GM19240 (cell line): ENCODE results near the gene OTOS.

Experiments
- DNase-seq: peaks from one replicate; pipeline ENCODE4 v3.0.0; 2011; ENCODE audit warnings: low spot score; ENCODE audit not compliant: insufficient read length

OTOS gene

GRCh38 chr2:240137596-240138253, 2.7 kb downstream of the OTOS start:
- DNase-seq = no peak

- no peak for DNase-seq
Observed at GRCh38 chr2:240136671-240137292, 3.7 kb downstream of the OTOS start.

- peak; percentile 91 for DNase-seq
Observed at GRCh38 chr2:240136013-240136670, 4.3 kb downstream of the OTOS start, which contains the start of gene COPS9. Gene COPS9 (minus strand): TSS chr2:240136305. CDS start chr2:240136284, 21 bp downstream.

GRCh38 chr2:240135706-240136012, 4.8 kb downstream of the OTOS start:
- peak; percentile 41 for DNase-seq

- DNase-seq = no peak
Observed at GRCh38 chr2:240134956-240135520, 5.4 kb downstream of the OTOS start.

- no peak for DNase-seq
Observed at GRCh38 chr2:240134466-240134865, 6.0 kb downstream of the OTOS start.

- no peak for DNase-seq
Observed at GRCh38 chr2:240133401-240133800, 7.1 kb downstream of the OTOS start.

GRCh38 chr2:240132651-240132980, 7.8 kb downstream of the OTOS start:
- no peak for DNase-seq

GRCh38 chr2:240131941-240132650, 8.4 kb downstream of the OTOS start:
- DNase-seq = no peak

- DNase-seq = no peak
Observed at GRCh38 chr2:240131296-240131695, 9.2 kb downstream of the OTOS start.

GRCh38 chr2:240130393-240131195, 9.9 kb downstream of the OTOS start:
- no peak for DNase-seq

GRCh38 chr2:240129731-240130392, 10.6 kb downstream of the OTOS start:
- no peak for DNase-seq

- no peak for DNase-seq
Observed at GRCh38 chr2:240129311-240129710, 11.1 kb downstream of the OTOS start.

- no peak for DNase-seq
Observed at GRCh38 chr2:240128608-240129145, 11.8 kb downstream of the OTOS start.

- DNase-seq = no peak
Observed at GRCh38 chr2:240127911-240128607, 12.4 kb downstream of the OTOS start.

GRCh38 chr2:240127191-240127750, 13.2 kb downstream of the OTOS start:
- DNase-seq = no peak

GRCh38 chr2:240126731-240127130, 13.7 kb downstream of the OTOS start:
- no peak for DNase-seq

- DNase-seq = no peak
Observed at GRCh38 chr2:240125742-240126141, 14.7 kb downstream of the OTOS start.

GRCh38 chr2:240124651-240125030, 15.8 kb downstream of the OTOS start:
- DNase-seq = no peak
